ENCODE data around the gene HEXA.

Gene HEXA

DNA sequence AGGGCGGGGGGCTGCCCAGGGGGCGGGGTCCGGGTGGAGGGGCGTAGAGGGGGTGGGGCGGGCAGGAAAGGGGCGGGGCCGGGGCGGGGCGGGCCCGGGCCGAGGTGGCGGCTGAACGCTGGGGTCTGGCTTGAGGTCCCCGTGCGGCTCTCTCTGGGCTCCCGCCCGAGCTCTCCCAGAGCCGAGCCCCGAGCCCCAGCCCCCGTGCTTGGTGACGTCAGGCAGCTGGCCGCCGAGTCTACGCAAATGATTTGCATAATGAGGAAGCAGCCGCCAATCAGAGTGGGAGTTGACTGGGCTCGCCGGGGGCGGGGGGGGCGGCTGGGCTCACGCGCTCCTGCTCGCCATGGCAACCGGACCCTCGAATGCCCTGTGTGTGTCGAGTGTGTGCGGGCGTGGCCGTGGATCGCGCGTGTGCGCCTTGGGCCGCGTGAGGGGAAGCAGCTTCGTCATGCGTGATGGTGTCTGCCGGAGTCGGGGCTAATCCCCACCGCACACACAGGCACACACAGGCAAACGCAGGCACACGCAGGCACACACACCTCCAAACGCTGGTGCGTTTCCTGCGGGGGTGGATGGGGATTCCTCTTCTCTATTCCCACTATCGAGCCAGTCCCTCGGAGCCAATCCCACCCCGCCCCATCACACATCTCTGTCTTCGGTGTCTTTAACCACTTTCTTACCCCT is 55.7 kb downstream of the HEXA start, which contains the start of gene CELF6:
TSS of gene CELF6 (minus strand) at position 173 of the 687 bp plus-strand sequence. CDS start 283 bp downstream, outside the sequence.
- Histone ChIP-seq H3K9ac (ENCODE audit: low read depth, low read length) (peak within 1 kb of the TSS; percentile 82), H3K4me1 (ENCODE audit: insufficient read depth, low read length) (no peaks in the 10 kb centered on the region; the same call in 1 of the 2 replicates), H3K36me3 (ENCODE audit: insufficient read depth, low read length) (no peaks in the 10 kb centered on the region), H3K9me3 (ENCODE audit: control insufficient read depth, insufficient read depth, low read length) (no peaks in the 10 kb centered on the region)

DNA sequence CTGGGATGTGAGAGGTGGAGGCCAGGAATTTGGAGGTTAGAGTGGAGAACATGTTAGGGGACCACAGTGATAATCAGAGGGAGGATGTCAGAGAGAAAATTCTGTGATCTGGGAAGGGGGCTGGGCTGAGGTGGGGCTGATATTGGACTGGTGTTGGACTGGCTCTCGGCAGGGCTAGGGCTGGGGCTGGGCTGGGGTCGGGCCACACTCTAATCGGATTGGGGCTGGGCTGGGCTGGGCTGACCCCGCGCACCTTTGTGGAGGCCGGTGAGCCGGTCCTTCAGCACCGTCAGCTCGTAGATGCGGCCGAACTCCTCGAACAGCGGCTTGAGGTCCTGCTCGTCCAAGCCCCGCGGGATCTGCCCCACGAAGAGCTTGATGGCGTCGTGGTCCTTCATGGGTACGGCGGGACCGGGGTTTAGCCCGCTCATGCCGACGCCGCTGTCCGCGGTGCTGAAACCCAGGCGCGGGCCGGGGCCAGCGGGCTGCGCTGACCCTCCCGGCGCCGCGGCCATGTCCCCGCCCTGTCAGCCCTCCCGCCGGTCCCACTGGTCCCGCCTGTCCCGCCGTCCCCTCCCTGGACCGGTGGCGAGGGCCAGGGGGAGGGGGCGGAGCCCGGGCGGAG is 56.3 kb downstream of the HEXA start:
- Histone ChIP-seq H3K4me1 (ENCODE audit: insufficient read depth, low read length) (no peaks in the 10 kb centered on the region; the same call in 1 of the 2 replicates), H3K9ac (ENCODE audit: low read depth, low read length) (peak overlapping the region; percentile 24; the same call in 1 of the 2 replicates)

DNA sequence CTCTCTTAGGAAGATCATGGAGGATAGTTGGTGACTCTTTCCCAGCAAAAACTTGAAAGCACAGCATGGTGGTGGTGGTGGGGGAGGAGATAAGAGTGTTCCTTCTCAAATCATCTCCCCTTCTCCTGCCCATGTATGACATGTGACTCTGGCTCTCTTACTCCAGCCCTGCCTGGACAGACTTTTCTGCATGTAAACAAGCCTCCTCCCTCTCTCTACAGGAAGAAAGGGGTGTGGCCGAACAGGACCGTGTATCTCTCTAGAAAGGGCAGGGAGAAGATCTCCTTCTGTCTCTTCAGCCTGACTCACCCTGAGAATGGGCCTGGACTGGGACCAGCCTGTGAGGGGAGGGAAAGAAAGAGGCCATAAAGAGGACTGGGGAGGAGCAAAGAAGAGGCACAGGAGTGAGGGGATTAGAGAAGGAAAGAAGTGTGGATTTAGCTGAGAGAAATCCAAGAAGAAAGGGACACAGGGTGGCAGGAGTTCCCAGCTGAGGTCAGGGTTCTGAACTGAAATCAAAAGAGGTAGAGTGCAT is 57.3 kb downstream of the HEXA start:
- H3K9me3 ChIP-seq (ENCODE audit: control insufficient read depth, insufficient read depth, low read length): no peaks in the 10 kb centered on the region
- no peak overlapping the region for H3K9ac ChIP-seq (ENCODE audit: low read depth, low read length)
- H3K36me3 ChIP-seq (ENCODE audit: insufficient read depth, low read length): no peaks in the 10 kb centered on the region
- no peaks in the 10 kb centered on the region; the same call in 1 of the 2 replicates for H3K4me1 ChIP-seq (ENCODE audit: insufficient read depth, low read length)

More for the DNA sequence above, 56.3 kb downstream of the HEXA start:
- no peaks in the 10 kb centered on the region for H3K9me3 ChIP-seq (ENCODE audit: control insufficient read depth, insufficient read depth, low read length)
- H3K36me3 ChIP-seq (ENCODE audit: insufficient read depth, low read length): no peaks in the 10 kb centered on the region

DNA sequence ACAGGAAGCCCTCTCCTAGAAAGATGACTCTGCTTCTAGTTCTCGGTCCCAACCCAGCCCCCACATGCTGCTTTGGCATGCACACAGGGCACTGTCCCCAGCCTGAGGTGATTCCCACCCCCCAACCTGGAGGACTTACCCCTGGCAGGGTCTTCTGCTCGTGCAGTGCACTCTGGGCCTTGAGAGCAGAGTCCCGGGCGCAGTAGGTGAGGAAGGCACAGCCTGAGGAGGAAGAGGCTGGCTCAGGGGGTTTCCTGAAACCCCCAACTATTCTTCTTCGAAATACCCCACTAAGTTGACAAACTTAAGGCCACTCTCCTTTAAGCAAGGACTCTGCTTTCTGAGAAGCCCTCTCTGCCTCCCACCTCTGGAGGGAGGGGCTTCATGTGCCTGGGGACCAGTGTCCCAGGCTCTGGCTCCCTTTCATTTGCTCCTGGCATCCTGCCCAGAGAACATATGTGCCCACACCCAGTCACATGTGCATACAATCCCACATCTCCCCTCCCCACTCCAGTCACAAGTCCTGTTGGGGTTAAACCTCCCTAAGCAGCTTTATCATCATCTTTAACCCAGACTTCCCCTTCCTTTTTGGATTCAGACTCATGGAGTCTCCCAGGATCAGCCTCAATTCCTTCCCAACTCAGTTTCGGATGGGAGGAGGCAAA is 60.0 kb downstream of the HEXA start:
- no peak overlapping the region for H3K9ac ChIP-seq (ENCODE audit: low read depth, low read length)
- no peaks in the 10 kb centered on the region for H3K36me3 ChIP-seq (ENCODE audit: insufficient read depth, low read length)
- H3K9me3 ChIP-seq (ENCODE audit: control insufficient read depth, insufficient read depth, low read length): no peaks in the 10 kb centered on the region
- H3K4me1 ChIP-seq (ENCODE audit: insufficient read depth, low read length): no peaks in the 10 kb centered on the region; the same call in 1 of the 2 replicates

DNA sequence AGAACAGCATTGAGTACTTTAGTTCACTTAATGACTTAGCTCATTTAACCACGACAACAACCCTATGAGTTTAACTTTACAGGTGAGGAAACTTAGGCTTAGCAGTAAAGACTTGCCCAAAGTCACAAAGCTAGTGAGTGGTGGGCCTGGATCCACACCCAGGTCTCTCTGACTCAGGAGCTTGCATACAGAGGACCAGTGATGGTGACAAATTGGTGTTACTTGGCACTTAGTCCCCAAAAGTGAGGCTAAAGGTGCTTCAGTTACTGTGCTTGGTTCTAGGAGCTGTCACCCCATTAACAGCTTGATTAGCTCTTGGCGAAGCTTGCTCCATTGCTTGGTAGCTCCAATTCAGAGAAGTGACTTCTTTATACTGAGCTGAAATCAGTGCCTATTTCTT is 61.9 kb downstream of the HEXA start:
- Histone ChIP-seq H3K36me3 (ENCODE audit: insufficient read depth, low read length) (no peaks in the 10 kb centered on the region), H3K4me1 (ENCODE audit: insufficient read depth, low read length) (no peaks in the 10 kb centered on the region), H3K9ac (ENCODE audit: low read depth, low read length) (no peak overlapping the region), H3K9me3 (ENCODE audit: control insufficient read depth, insufficient read depth, low read length) (no peaks in the 10 kb centered on the region)

DNA sequence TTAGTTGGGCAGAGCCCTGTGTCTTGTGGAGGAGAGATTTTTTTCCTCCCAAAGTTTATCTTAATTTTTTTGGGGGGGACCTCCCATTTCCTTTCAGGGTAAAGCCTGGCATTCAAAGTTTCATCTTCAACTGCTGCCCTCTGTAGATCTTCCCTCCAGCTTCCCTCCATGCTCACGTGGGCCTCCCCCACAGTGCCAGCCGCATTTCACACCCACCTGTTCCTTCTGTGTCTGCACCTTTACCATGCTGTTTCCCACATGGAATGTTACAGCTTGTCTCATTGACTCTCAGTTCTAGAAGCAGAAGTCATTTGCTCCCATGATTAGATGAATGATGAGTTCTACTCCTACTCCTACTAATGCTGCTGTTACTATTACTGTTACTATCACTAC is 62.4 kb downstream of the HEXA start:
- Histone ChIP-seq H3K9me3 (ENCODE audit: control insufficient read depth, insufficient read depth, low read length) (no peaks in the 10 kb centered on the region), H3K9ac (ENCODE audit: low read depth, low read length) (no peak overlapping the region), H3K4me1 (ENCODE audit: insufficient read depth, low read length) (no peaks in the 10 kb centered on the region), H3K36me3 (ENCODE audit: insufficient read depth, low read length) (no peaks in the 10 kb centered on the region)

DNA sequence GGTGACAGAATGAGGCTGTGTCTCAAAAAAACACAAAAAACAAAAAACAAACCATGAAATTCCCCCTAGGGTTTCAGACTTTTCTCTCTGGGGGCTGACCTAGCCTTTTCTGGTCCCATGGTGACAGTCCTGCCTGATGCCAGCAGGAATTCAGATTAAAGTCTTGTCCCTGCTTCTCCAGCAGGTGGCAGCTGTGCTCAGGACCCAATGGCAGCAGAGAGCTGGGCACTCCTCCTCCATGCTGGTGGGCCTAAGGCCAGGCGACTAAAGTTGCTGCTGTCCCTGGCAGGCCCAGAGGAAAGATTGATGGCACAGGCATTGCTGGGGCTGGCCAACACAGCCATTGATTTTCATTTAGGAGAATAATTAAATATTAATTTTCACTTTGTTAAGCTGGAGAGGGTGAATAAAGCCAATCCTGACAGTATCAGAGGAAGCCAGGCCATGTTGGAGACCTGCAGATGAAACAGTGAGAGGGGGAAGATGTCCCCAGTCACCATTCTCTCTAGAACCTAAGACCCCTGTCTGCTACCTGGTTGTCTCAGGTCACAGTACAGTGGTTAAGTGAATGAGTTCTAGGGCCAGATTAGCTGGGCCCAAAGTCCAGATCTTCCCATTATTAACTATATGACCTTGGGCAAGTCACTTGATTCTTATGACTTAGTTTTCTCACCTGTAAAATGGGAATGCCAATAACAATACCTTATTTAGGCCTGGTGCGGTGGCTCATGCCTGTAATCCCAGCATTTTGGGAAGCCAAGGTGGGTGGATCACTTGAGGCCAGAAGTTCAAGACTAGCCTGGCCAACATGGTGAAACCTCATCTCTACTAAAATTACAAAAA is 63.0 kb downstream of the HEXA start:
- no peaks in the 10 kb centered on the region for H3K4me1 ChIP-seq (ENCODE audit: insufficient read depth, low read length)

DNA sequence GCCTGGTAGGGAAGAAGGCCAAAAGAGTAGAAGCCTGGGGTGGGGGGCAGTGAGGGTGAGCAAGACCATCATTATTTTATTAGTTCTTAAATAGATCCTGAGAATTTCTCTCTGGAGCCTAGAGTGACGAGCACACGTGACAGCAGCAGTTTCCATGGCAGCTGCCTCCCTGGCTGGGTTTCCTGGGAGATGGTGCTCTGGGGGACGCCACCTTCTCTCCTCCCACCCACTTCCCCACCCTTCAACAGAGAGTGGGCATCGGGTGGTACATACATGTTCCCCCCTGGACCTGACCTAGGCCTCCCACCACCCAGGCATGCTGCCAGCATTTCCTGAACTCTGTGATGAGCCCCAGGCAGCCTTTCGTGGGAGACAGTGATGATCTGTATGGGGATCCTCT is 68.8 kb downstream of the HEXA start:
- Histone ChIP-seq H3K9ac (ENCODE audit: low read depth, low read length) (no peak overlapping the region), H3K36me3 (ENCODE audit: insufficient read depth, low read length) (no peaks in the 10 kb centered on the region), H3K9me3 (ENCODE audit: control insufficient read depth, insufficient read depth, low read length) (no peaks in the 10 kb centered on the region)

More for the DNA sequence above, 63.0 kb downstream of the HEXA start:
- Histone ChIP-seq H3K9ac (ENCODE audit: low read depth, low read length) (no peak overlapping the region), H3K9me3 (ENCODE audit: control insufficient read depth, insufficient read depth, low read length) (no peaks in the 10 kb centered on the region), H3K36me3 (ENCODE audit: insufficient read depth, low read length) (no peaks in the 10 kb centered on the region)

DNA sequence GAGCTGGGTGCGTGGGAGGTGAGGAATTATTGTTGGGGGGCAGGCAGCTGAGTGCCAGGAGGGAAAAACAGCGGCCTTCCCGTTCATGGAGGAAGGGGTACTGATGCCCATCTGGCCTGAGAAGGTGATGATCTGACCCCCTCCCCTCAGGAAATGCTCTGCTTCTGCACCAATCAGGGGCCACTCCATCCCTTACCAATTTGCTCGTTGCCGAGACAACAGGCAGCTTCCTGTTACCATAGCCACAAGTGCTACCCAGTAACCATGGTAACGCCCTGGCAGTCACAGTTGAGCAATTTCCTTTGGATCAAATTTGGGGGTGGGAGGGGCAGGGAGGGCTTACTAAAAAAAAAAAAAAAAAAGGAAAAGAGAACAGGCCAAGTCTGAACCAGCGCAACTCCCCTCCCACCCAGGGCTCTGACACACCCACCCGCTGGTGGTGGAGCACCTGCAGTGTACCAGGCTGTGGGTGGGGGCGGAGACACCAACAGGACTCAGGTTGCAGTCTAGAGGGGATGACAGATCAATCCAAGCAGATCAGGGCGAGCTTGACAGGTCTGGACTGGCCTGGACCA is 69.5 kb downstream of the HEXA start:
- no peaks in the 10 kb centered on the region for H3K36me3 ChIP-seq (ENCODE audit: insufficient read depth, low read length)
- H3K9me3 ChIP-seq (ENCODE audit: control insufficient read depth, insufficient read depth, low read length): no peaks in the 10 kb centered on the region
- no peaks in the 10 kb centered on the region for H3K4me1 ChIP-seq (ENCODE audit: insufficient read depth, low read length)
- H3K9ac ChIP-seq (ENCODE audit: low read depth, low read length): no peak overlapping the region

More for the DNA sequence above, 68.8 kb downstream of the HEXA start:
- H3K4me1 ChIP-seq (ENCODE audit: insufficient read depth, low read length): no peaks in the 10 kb centered on the region

DNA sequence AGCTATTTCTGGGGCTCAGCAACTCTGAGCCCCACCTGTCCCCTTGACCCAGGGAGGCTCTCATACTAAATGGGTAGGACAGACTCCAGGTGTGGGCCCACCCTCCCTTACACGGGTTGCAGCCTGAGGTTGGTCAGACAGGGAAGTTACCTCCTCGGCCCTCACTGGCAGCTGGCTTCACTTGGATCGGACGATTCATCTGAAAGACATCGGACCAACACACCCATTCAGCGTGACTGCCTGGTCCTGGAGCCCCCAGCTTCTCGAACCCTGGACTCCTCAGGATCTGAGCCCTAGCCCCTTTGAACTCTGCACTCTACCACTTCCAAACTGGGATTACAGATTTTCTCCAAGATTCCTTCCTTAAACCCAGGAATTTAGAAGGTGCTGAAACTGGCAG is 71.2 kb downstream of the HEXA start:
- Histone ChIP-seq H3K36me3 (ENCODE audit: insufficient read depth, low read length) (no peaks in the 10 kb centered on the region), H3K9me3 (ENCODE audit: control insufficient read depth, insufficient read depth, low read length) (no peaks in the 10 kb centered on the region)

DNA sequence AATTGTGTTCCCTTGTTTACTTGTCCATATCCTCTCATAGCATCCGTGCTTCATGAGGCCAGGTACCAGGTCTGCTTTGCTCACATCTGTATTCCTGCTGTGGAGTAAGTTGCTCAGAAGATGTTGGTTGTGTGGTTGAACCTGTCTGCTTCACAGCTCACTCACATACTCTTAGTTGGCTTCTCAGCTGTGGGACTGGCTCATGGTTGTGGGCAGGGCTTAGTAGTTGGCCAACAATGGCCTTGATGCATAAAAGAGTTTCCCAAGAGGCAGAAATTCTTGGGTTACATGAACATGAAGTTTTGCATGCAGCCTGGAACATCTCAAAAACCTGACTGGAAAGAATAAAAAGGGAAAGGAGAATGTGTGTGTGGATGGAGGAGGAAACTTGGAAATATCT is 72.9 kb downstream of the HEXA start:
- no peaks in the 10 kb centered on the region for H3K36me3 ChIP-seq (ENCODE audit: insufficient read depth, low read length)
- H3K9ac ChIP-seq (ENCODE audit: low read depth, low read length): no peak overlapping the region
- H3K9me3 ChIP-seq (ENCODE audit: control insufficient read depth, insufficient read depth, low read length): no peaks in the 10 kb centered on the region
- no peaks in the 10 kb centered on the region for H3K4me1 ChIP-seq (ENCODE audit: insufficient read depth, low read length)

More for the DNA sequence above, 71.2 kb downstream of the HEXA start:
- Histone ChIP-seq H3K4me1 (ENCODE audit: insufficient read depth, low read length) (no peaks in the 10 kb centered on the region), H3K9ac (ENCODE audit: low read depth, low read length) (no peak overlapping the region)
